ENCODE measurements around the gene HELLS. TPM values are rescaled to one million over a fixed set of nuclear protein-coding genes. Genes with fewer than 3 reads are reported as not detected.
"Not testable (repeated sequence)": the region's sequence is repeated elsewhere in the genome, so short reads cannot be mapped to it uniquely, and the experiment has no call there.

HELLS gene
- total RNA-seq, 1 donor from 2014 or later = 8.3 TPM

DNA sequence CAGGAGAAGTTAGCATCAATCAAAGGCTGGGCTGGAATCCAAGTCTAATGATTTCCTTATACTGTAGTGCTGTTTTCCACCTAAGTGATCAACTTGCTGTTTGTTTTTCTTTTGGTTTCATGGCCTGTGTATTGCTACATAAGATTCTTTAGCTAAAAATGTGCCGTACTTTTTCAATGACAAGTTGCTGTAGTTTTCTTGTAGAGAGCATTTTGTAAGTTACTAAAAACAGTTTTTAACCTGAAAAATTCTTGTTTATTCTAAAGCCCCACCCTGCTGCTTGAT, 1.3 kb downstream of the HELLS start:
- no peaks in the 10 kb centered on the region for H3K27me3 ChIP-seq
- peaks cover 16% of the 10 kb centered on the region for H3K4me1 ChIP-seq
- intact Hi-C loops (cut with DNase I) = no loop called here
- TF ChIP-seq, protein P1, sequence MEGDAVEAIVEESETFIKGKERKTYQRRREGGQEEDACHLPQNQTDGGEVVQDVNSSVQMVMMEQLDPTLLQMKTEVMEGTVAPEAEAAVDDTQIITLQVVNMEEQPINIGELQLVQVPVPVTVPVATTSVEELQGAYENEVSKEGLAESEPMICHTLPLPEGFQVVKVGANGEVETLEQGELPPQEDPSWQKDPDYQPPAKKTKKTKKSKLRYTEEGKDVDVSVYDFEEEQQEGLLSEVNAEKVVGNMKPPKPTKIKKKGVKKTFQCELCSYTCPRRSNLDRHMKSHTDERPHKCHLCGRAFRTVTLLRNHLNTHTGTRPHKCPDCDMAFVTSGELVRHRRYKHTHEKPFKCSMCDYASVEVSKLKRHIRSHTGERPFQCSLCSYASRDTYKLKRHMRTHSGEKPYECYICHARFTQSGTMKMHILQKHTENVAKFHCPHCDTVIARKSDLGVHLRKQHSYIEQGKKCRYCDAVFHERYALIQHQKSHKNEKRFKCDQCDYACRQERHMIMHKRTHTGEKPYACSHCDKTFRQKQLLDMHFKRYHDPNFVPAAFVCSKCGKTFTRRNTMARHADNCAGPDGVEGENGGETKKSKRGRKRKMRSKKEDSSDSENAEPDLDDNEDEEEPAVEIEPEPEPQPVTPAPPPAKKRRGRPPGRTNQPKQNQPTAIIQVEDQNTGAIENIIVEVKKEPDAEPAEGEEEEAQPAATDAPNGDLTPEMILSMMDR (IDR thresholded peaks at IDR 0.05) = no peak
- no peaks in the 10 kb centered on the region for H3K9me3 ChIP-seq
- H3K4me3 ChIP-seq = no peak overlapping the region
- H3K36me3 ChIP-seq = no peaks in the 10 kb centered on the region
- no peak overlapping the region for H3K27ac ChIP-seq
- no peak for DNase-seq (ENCODE audit: extremely low spot score in 2 of 2)

- H3K27ac ChIP-seq = no peak overlapping the region
- TF ChIP-seq POLR2A (IDR thresholded peaks at IDR 0.05) = no peak
- TF ChIP-seq POLR2AphosphoS5 (IDR thresholded peaks at IDR 0.05; ENCODE audit: insufficient read depth in 1 of 2, low read depth in 1 of 2) = no peak
- TF ChIP-seq, protein P1 (IDR thresholded peaks at IDR 0.05) = no peak
- no peaks in the 10 kb centered on the region for H3K9me3 ChIP-seq
- peaks cover 16% of the 10 kb centered on the region for H3K4me1 ChIP-seq
- no peaks in the 10 kb centered on the region for H3K36me3 ChIP-seq
- no peak for DNase-seq (ENCODE audit: extremely low spot score in 2 of 2)
- intact Hi-C loops (cut with DNase I) = no loop called here
- H3K4me3 ChIP-seq = no peak overlapping the region
- no peaks in the 10 kb centered on the region for H3K27me3 ChIP-seq
Measured at GRCh38 chr10:94549221-94549620, 3.6 kb downstream of the HELLS start.

GRCh38 chr10:94567714-94568307, 22.2 kb downstream of the HELLS start:
- H3K9me3 ChIP-seq; DNase-seq (ENCODE audit: extremely low spot score in 2 of 2); H3K36me3 ChIP-seq; H3K27ac ChIP-seq; H3K4me3 ChIP-seq; H3K27me3 ChIP-seq; H3K4me1 ChIP-seq; intact Hi-C loops (cut with DNase I): not testable (repeated sequence)

- Histone ChIP-seq H3K36me3 (no peaks in the 10 kb centered on the region), H3K4me1 (no peaks in the 10 kb centered on the region), H3K9me3 (no peaks in the 10 kb centered on the region), H3K27me3 (no peaks in the 10 kb centered on the region), H3K27ac (no peak overlapping the region), H3K4me3 (no peak overlapping the region)
- TF ChIP-seq POLR2A (IDR thresholded peaks at IDR 0.05) (no peak), POLR2AphosphoS5 (IDR thresholded peaks at IDR 0.05; ENCODE audit: insufficient read depth in 1 of 2, low read depth in 1 of 2) (no peak)
- TF ChIP-seq, protein P1 (IDR thresholded peaks at IDR 0.05) = no peak
- intact Hi-C loops (cut with DNase I) = no loop called here
- no peak for DNase-seq (ENCODE audit: extremely low spot score in 2 of 2)
Measured at GRCh38 chr10:94571081-94571480, 25.5 kb downstream of the HELLS start.

DNA sequence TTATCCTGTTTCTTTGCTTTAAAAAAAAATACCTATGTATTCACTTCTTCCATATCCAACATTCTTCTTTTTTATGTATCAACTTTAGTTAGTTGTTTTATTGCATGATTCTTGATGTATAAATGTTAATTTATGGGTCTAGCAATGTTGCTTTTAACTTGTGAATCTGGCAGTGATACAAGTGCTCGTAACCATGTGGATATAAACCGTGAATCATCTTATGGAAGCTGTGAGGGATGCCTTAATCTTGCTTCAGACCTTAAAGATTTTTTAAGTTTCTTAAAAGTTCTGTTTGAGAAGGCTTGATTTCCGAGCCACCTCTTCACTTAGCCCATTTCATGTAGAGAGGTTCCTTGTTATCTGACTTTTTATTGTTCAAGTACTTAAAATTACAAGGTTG, 25.9 kb downstream of the HELLS start:
- Histone ChIP-seq H3K36me3 (no peaks in the 10 kb centered on the region), H3K9me3 (no peaks in the 10 kb centered on the region), H3K27ac (no peak overlapping the region), H3K27me3 (no peaks in the 10 kb centered on the region), H3K4me1 (no peaks in the 10 kb centered on the region), H3K4me3 (no peak overlapping the region)
- TF ChIP-seq POLR2AphosphoS5 (IDR thresholded peaks at IDR 0.05; ENCODE audit: insufficient read depth in 1 of 2, low read depth in 1 of 2) (no peak), POLR2A (IDR thresholded peaks at IDR 0.05) (no peak)
- TF ChIP-seq, protein P1 (IDR thresholded peaks at IDR 0.05) = no peak
- no peak for DNase-seq (ENCODE audit: extremely low spot score in 2 of 2)
- intact Hi-C loops (cut with DNase I) = no loop called here

GRCh38 chr10:94578790-94579189, 33.2 kb downstream of the HELLS start:
- no peaks in the 10 kb centered on the region for H3K27me3 ChIP-seq
- DNase-seq (ENCODE audit: extremely low spot score in 2 of 2) = no peak
- intact Hi-C loops (cut with DNase I) = no loop called here
- TF ChIP-seq POLR2A (IDR thresholded peaks at IDR 0.05) (no peak), POLR2AphosphoS5 (IDR thresholded peaks at IDR 0.05; ENCODE audit: insufficient read depth in 1 of 2, low read depth in 1 of 2) (no peak)
- TF ChIP-seq, protein P1 (IDR thresholded peaks at IDR 0.05) = no peak
- H3K4me3 ChIP-seq = no peak overlapping the region
- no peaks in the 10 kb centered on the region for H3K36me3 ChIP-seq
- no peaks in the 10 kb centered on the region for H3K9me3 ChIP-seq
- H3K4me1 ChIP-seq = no peaks in the 10 kb centered on the region
- no peak overlapping the region for H3K27ac ChIP-seq

Measured in vagina (tissue), 2 donors.